ENCODE data around the gene LHPP. TPM values are rescaled to one million over a fixed set of nuclear protein-coding genes. Genes with fewer than 3 reads are reported as not detected.

Gene LHPP
- total RNA-seq, 1 donor = 12.5 TPM

GRCh38 chr10:124512040-124512428 is 50.4 kb downstream of the LHPP start:
- no peak for DNase-seq (ENCODE audit: low read depth)

DNA sequence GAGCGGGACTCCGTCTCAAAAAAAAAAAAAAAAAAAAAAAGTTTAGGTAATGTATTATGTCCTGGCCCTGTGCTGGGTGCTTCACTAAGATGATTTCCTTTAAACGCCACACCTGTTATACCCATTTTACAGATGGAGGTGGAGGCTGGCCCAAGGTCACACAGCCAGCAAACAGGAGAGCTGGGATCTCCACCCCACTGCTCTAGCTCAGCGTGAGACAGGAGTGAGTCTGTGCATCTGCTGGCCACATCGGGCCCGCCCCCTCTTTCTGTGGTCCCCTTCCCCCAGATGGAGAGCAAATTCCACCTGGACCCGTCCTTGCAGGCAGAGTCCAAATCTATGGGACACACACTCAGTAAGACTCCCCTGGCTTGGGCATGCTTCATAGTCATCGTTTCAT is 51.0 kb downstream of the LHPP start:
- TF ChIP-seq CTCF (IDR thresholded peaks at IDR 0.05; ENCODE audit: insufficient read depth, low read depth, low read length) = no peak
- no peak for DNase-seq (ENCODE audit: low read depth)

More at GRCh38 chr10:124512040-124512428, 50.4 kb downstream of the LHPP start:
- H3K4me3 ChIP-seq (ENCODE audit: low read depth, low read length) = no peak overlapping the region
- no peak for TF ChIP-seq CTCF (IDR thresholded peaks at IDR 0.05; ENCODE audit: insufficient read depth, low read depth, low read length)

DNA sequence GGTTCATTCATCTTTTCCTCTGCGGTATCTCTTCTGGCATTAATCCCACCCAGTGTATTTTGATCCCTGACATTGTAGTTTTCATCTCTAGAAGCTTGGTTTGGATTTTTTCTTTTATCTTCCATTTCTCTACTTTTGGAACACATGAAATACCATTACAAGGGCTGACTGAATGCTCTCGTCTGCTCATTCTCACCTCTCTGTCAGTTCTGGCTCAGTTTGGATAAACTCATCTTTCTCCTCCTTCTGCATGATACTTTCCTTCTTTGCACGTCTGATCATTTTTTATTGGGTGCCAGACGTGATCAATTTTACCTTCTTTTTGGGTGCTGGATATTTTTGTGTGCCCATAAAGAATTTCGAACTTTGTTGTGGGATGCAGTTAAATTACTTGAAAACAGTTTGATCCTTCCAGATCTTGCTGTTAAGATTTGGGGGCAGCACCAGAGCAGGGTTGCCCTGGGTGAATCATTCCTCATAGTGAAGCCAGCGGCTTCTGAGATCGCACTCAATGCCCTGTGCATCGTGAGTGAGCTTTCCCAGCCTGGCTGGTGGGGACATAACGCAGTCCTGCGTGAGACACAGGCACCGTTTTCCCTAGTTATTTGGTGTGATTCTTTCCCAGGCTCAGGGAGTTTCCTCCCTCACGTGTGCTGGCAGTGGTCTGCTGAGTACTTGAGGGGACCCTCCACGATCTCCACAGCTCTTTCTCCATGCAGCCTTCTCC is 53.8 kb downstream of the LHPP start:
- TF ChIP-seq CTCF (IDR thresholded peaks at IDR 0.05; ENCODE audit: insufficient read depth, low read depth, low read length) = no peak
- no peak overlapping the region for H3K4me3 ChIP-seq (ENCODE audit: low read depth, low read length)
- DNase-seq (ENCODE audit: low read depth) = no peak

More for the DNA sequence above, 51.0 kb downstream of the LHPP start:
- H3K4me3 ChIP-seq (ENCODE audit: low read depth, low read length) = no peak overlapping the region

DNA sequence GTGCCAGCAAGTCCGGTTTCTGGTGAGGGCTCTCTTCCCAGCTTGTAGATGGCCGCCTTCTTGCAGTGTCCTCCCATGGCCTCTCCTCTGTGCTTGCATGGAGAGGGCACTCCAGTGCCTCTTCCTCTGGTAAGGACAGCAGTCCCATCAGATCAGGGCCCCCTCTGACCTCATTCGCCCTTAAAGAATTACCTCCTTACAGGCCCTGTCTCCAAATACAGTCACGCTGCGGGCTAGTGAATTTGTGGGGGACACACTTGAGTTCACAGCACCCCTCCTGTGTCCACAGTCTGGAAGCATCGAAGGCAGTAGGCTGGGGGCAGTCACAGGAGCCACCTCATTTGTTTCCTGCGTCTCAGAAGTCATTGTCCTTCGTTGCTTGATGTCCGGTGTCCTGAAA is 54.6 kb downstream of the LHPP start:
- no peak overlapping the region for H3K4me3 ChIP-seq (ENCODE audit: low read depth, low read length)
- no peak for TF ChIP-seq CTCF (IDR thresholded peaks at IDR 0.05; ENCODE audit: insufficient read depth, low read depth, low read length)
- DNase-seq (ENCODE audit: low read depth) = no peak

DNA sequence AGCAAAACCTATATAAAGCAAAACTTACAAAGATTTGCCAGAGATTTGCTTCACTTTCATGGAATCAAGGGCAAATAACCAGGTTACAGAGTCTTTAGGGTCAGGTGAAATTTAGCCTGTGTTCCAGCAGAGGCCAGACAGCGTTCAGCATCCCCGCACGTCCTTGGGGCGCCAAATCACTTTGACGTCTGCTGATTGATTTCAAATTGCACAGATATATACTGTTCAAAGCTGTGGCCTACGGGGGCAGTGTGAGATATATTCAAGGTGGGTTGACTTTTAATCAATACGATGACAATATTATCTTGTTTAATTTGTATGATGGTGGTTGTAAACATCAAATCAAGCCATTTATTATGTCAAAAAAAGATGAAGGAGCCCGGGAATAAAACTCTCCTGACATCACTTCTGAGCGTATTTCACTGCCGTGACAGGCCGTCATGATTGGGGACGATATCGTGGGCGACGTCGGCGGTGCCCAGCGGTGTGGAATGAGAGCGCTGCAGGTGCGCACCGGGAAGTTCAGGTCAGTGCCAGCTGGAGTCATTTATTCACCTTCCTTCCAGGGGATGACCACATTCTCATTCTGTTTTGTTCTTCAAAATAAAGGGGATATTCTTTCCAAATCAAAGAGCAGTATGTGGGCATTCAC is 55.2 kb downstream of the LHPP start:
- no peak overlapping the region for H3K4me3 ChIP-seq (ENCODE audit: low read depth, low read length)
- no peak for DNase-seq (ENCODE audit: low read depth)
- TF ChIP-seq CTCF (IDR thresholded peaks at IDR 0.05; ENCODE audit: insufficient read depth, low read depth, low read length) = no peak

DNA sequence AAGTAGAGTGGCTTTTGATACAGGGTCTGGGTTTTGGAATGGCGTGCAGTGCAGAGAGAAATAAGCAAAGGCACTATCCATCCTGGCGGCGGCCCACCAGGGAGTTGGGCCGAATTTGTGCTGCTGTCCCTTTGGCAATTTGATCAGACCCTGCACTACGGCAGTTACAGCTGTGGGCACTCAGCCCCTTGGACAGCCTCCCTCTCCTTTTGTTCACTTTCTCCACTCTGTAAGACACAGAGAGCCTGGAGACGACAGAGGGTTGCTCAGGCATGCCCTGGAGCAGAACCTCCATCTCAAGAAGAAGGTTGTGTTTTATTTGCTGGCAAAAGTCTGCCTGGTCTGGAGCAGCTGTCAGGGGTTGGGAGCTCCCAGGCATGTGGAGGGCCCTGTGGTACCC is 55.8 kb downstream of the LHPP start:
- no peak for TF ChIP-seq CTCF (IDR thresholded peaks at IDR 0.05; ENCODE audit: insufficient read depth, low read depth, low read length)
- H3K4me3 ChIP-seq (ENCODE audit: low read depth, low read length) = no peak overlapping the region
- no peak for DNase-seq (ENCODE audit: low read depth)

Measured in fibroblast of villous mesenchyme (primary cell).